Esophagus squamous epithelium (tissue), 5 donors: ENCODE data around the gene SLC43A3. TPM values are rescaled to one million over a fixed set of nuclear protein-coding genes. Genes with fewer than 3 reads are reported as not detected.

Source experiments
- DNase-seq: peaks from one replicate; lab custom pipeline; 2025; lab: John Stamatoyannopoulos, UW
- H3K27ac ChIP-seq, 4 donors: fragments of 200-600 bp; sonication (generic); one replicate each; pipeline ENCODE4 v1.5.1; 2016 to 2019; ENCODE audit warnings: mild to moderate bottlenecking in 1 of 4
- H3K27me3 ChIP-seq, 4 donors: fragments of 200-600 bp; sonication (generic); 1 replicate in 3 of 4; 2 replicates in 1 of 4; pipeline versions ENCODE4 v1.5.1 to v1.6.0; 2017 to 2021; ENCODE audit warnings: antibody characterized with exemption in 1 of 4
- H3K36me3 ChIP-seq, 3 donors: fragments of 200-600 bp; sonication (generic); one replicate each; pipeline ENCODE4 v1.5.1; 2016 to 2019
- H3K4me1 ChIP-seq, 3 donors: fragments of 200-600 bp; sonication (generic); one replicate each; pipeline ENCODE4 v1.5.1; 2017 to 2019
- H3K4me3 ChIP-seq, 4 donors: fragments of 200-600 bp; sonication (generic); 1 replicate in 3 of 4; 2 replicates in 1 of 4; pipeline ENCODE4 v1.5.1; 2016 to 2019; ENCODE audit warnings: mild to moderate bottlenecking in 2 of 4, moderate library complexity in 1 of 4
- H3K9me3 ChIP-seq, 3 donors: fragments of 200-600 bp; sonication (generic); one replicate each; pipeline ENCODE4 v1.5.1; 2016 to 2019
- CTCF ChIP-seq, 6 experiments: fragments of 450-650 bp in 4 of 6; fragments of 200-600 bp in 2 of 6; sonication (generic) in 2 of 6; IDR thresholded peaks; one replicate each; pipeline ENCODE4 v1.5.1; 2016 to 2019; ENCODE audit warnings: antibody characterized with exemption in 6 of 6, mild to moderate bottlenecking in 4 of 6, moderate library complexity in 4 of 6
- POLR2A ChIP-seq, 4 donors: fragments of 450-650 bp; IDR thresholded peaks; one replicate each; pipeline ENCODE4 v1.6.1; 2017; ENCODE audit warnings: antibody characterized with exemption in 4 of 4, mild to moderate bottlenecking in 4 of 4, moderate library complexity in 3 of 4
- WGBS, 2 donors: methylation state at CpG; one replicate each; pipeline ENCODE4 v1.1.5; 2018; 5-methylcytosine and 5-hydroxymethylcytosine counted together
- intact Hi-C: fragments of 100-400 bp; cut with DNase I; formaldehyde crosslinking; loops from one replicate; pipeline ENCODE4 v1.15.0; 2022
- total RNA-seq, 4 donors: library from RNA; depleted of rRNA; stranded (reverse); fragments of >200 nt; gene quantifications; one replicate each; pipeline ENCODE4 v1.1.0, GENCODE V29; 2016
- donor health status: DM: yes; HTN: yes; CAD: no.

SLC43A3 gene
- total RNA-seq, 4 donors from 2014 or later, result 54.1 to 90.9 (median 75.6) TPM

GRCh38 chr11:57427727-57428082, 784 bp upstream of the SLC43A3 start:
- intact Hi-C loops, result no loop called here
- H3K4me1 ChIP-seq, result peaks cover 45 to 91% (median 64%) of the 10 kb centered on the region in 3 donors
- peak overlapping the region in 3 of 4 donors; percentile 48 to 76 (median 65) for H3K4me3 ChIP-seq
- whole genome bisulfite sequencing, 2 donors, result 21 to 36% methylated on average over 7 to 8 of the region's 8 CpGs
- TF ChIP-seq CTCF (IDR thresholded peaks at IDR 0.05), result no peak
- no peak for TF ChIP-seq POLR2A (IDR thresholded peaks at IDR 0.05)
- peaks cover 0 to 15% (median 0%) of the 10 kb centered on the region in 3 donors for H3K36me3 ChIP-seq
- DNase-seq, result no peak
- no peaks in the 10 kb centered on the region for H3K27me3 ChIP-seq
- H3K27ac ChIP-seq, result peak overlapping the region; percentile 90 to 99 (median 97)
- H3K9me3 ChIP-seq, result no peaks in the 10 kb centered on the region

GRCh38 chr11:57426439-57426928, 437 bp downstream of the SLC43A3 start:
- peaks cover 0 to 24% (median 0%) of the 10 kb centered on the region in 3 donors for H3K36me3 ChIP-seq
- peak overlapping the region; percentile 40 to 76 (median 56) for H3K4me3 ChIP-seq
- no peak for TF ChIP-seq POLR2A (IDR thresholded peaks at IDR 0.05)
- TF ChIP-seq CTCF (IDR thresholded peaks at IDR 0.05), result no peak
- H3K27ac ChIP-seq, result peak overlapping the region; percentile 90 to 99 (median 97)
- no peaks in the 10 kb centered on the region for H3K27me3 ChIP-seq
- WGBS, 2 donors, result 7 to 17% methylated on average over 9 to 11 of the region's 16 CpGs
- peaks cover 45 to 91% (median 60%) of the 10 kb centered on the region in 3 donors for H3K4me1 ChIP-seq
- no peaks in the 10 kb centered on the region for H3K9me3 ChIP-seq
- intact Hi-C loops, result no loop called here
- no peak for DNase-seq

- Histone ChIP-seq H3K27me3 (no peaks in the 10 kb centered on the region), H3K4me3 (peak overlapping the region; percentile 40 to 76 (median 56)), H3K27ac (peak overlapping the region; percentile 90 to 99 (median 97)), H3K9me3 (no peaks in the 10 kb centered on the region), H3K36me3 (peaks cover 3 to 31% (median 4%) of the 10 kb centered on the region in 3 donors), H3K4me1 (peaks cover 49 to 92% (median 62%) of the 10 kb centered on the region in 3 donors)
- WGBS, 2 donors, result 11 to 17% methylated on average over 3 to 10 of the region's 15 CpGs
- TF ChIP-seq POLR2A (IDR thresholded peaks at IDR 0.05) (no peak), CTCF (IDR thresholded peaks at IDR 0.05) (no peak)
- intact Hi-C loops, result no loop called here
- DNase-seq, result no peak
Observed at GRCh38 chr11:57425565-57426438, 1.1 kb downstream of the SLC43A3 start.

- Histone ChIP-seq H3K4me3 (peak overlapping the region; percentile 40 to 76 (median 56)), H3K4me1 (peaks cover 49 to 84% (median 62%) of the 10 kb centered on the region in 3 donors)
- WGBS, 2 donors, result 0 to 11% methylated on average over 4 to 10 of the region's 15 CpGs
Observed at GRCh38 chr11:57424792-57425564, 1.9 kb downstream of the SLC43A3 start.

More at GRCh38 chr11:57424792-57425564, 1.9 kb downstream of the SLC43A3 start:
- intact Hi-C loops, result no loop called here
- Histone ChIP-seq H3K27ac (peak overlapping the region; percentile 90 to 99 (median 97)), H3K36me3 (peaks cover 8 to 39% (median 8%) of the 10 kb centered on the region in 3 donors), H3K9me3 (no peaks in the 10 kb centered on the region), H3K27me3 (no peaks in the 10 kb centered on the region)
- no peak for DNase-seq
- TF ChIP-seq CTCF (IDR thresholded peaks at IDR 0.05) (no peak), POLR2A (IDR thresholded peaks at IDR 0.05) (no peak)
